K562 (cell line): ENCODE measurements around the gene KIF6. TPM values are rescaled to one million over a fixed set of nuclear protein-coding genes. Genes with fewer than 3 reads are reported as not detected.

Experiments
- BCL6 ChIP-seq: fragments of 250-450 bp; sonication (Bioruptor Pico); IDR thresholded peaks from 2 replicates; pipeline ENCODE4 v1.4.0; 2020
- CREM ChIP-seq: IDR thresholded peaks from 2 replicates; pipeline ENCODE4 v1.6.1; 2014; ENCODE audit warnings: antibody characterized with exemption, low read depth
- FOS ChIP-seq: IDR thresholded peaks from 3 replicates; pipeline ENCODE4 v1.6.1; 2011; ENCODE audit not compliant: insufficient read length; ENCODE audit errors: extremely low read depth
- HDAC2 ChIP-seq: fragments of 450-650 bp; IDR thresholded peaks from 2 replicates; pipeline ENCODE4 v1.6.1; 2016; ENCODE audit warnings: mild to moderate bottlenecking
- HLTF ChIP-seq: fragments of 450-650 bp; IDR thresholded peaks from 2 replicates; pipeline ENCODE4 v1.6.1; 2016
- KHSRP ChIP-seq: fragments of 450-650 bp; IDR thresholded peaks from 2 replicates; pipeline ENCODE4 v1.6.1; 2017
- LCOR ChIP-seq: sonication (generic); formaldehyde crosslinking; IDR thresholded peaks from 2 replicates; pipeline ENCODE4 v1.8.0; 2022; ENCODE audit warnings: mild to moderate bottlenecking, missing genetic modification reagents
- MTA2 ChIP-seq: fragments of 450-650 bp; IDR thresholded peaks from 2 replicates; pipeline ENCODE4 v1.6.1; 2016; ENCODE audit warnings: low read depth
- MYBL2 ChIP-seq, 2 experiments: fragments of 450-650 bp in 1 of 2; sonication (generic) in 1 of 2; formaldehyde crosslinking in 1 of 2; IDR thresholded peaks; 2 replicates each; pipeline versions ENCODE4 v1.6.1 to v1.8.1; 2017 to 2022; ENCODE audit warnings: borderline replicate concordance in 1 of 2, inconsistent platforms in 1 of 2, low read depth in 1 of 2, mild to moderate bottlenecking in 1 of 2, missing genetic modification reagents in 1 of 2, moderate library complexity in 1 of 2
- NFRKB ChIP-seq: fragments of 450-650 bp; IDR thresholded peaks from 2 replicates; pipeline ENCODE4 v1.6.1; 2016; ENCODE audit warnings: low read depth
- NR3C1 ChIP-seq: sonication (generic); formaldehyde crosslinking; IDR thresholded peaks from 2 replicates; pipeline ENCODE4 v1.8.1; 2022; ENCODE audit warnings: missing genetic modification reagents
- PPARD ChIP-seq: fragments of 250-450 bp; sonication (Bioruptor Pico); IDR thresholded peaks from 2 replicates; pipeline ENCODE4 v1.8.0; 2022; ENCODE audit warnings: inconsistent platforms, mild to moderate bottlenecking, moderate library complexity
- RAD21 ChIP-seq, 2 experiments: fragments of 250-450 bp in 1 of 2; fragments of 450-650 bp in 1 of 2; sonication (Bioruptor Pico) in 1 of 2; formaldehyde crosslinking in 1 of 2; IDR thresholded peaks in 1 of 2; conservative IDR thresholded peaks in 1 of 2; 2 replicates each; pipeline versions ENCODE4 v1.4.0 to v1.8.0; 2020 to 2022; ENCODE audit warnings: mild to moderate bottlenecking in 2 of 2, moderate library complexity in 1 of 2
- RBM14 ChIP-seq: fragments of 200-400 bp; formaldehyde crosslinking; IDR thresholded peaks from 2 replicates; pipeline ENCODE4 v1.6.1; 2018; ENCODE audit warnings: low read depth, mild to moderate bottlenecking, low read length, moderate library complexity, borderline replicate concordance; ENCODE audit not compliant: insufficient read depth
- RNF2 ChIP-seq: sonication (generic); IDR thresholded peaks from 2 replicates; pipeline ENCODE4 v1.6.1; 2016
- SMC3 ChIP-seq: conservative IDR thresholded peaks from 2 replicates; pipeline ENCODE4 v1.6.1; 2011; ENCODE audit warnings: low read depth, low read length, improper control_type of control experiment; ENCODE audit not compliant: insufficient read depth
- SREBF1 ChIP-seq: fragments of 150-350 bp; IDR thresholded peaks from 2 replicates; pipeline ENCODE4 v1.6.1; 2014; ENCODE audit warnings: antibody characterized with exemption, low read depth, low read length, borderline replicate concordance
- STAG1 ChIP-seq: sonication (generic); formaldehyde crosslinking; IDR thresholded peaks from 2 replicates; pipeline ENCODE4 v1.5.0; 2020; ENCODE audit warnings: missing genetic modification reagents, borderline replicate concordance
- TCF3 ChIP-seq: sonication (generic); formaldehyde crosslinking; IDR thresholded peaks from 2 replicates; pipeline ENCODE4 v1.4.0; 2020; ENCODE audit warnings: mild to moderate bottlenecking, missing genetic modification reagents
- TCF7 ChIP-seq: sonication (generic); IDR thresholded peaks from 2 replicates; pipeline ENCODE4 v1.6.1; 2016; ENCODE audit warnings: antibody characterized with exemption, borderline replicate concordance
- YY1 ChIP-seq, 3 experiments: IDR thresholded peaks; 2 replicates each; pipeline ENCODE4 v1.6.1; 2011; ENCODE audit warnings: low read length in 2 of 3, mild to moderate bottlenecking in 2 of 3, moderate library complexity in 2 of 3, borderline replicate concordance in 1 of 3, control low read depth in 1 of 3, low read depth in 1 of 3; ENCODE audit not compliant: insufficient read depth in 3 of 3, insufficient replicate concordance in 2 of 3, control insufficient read depth in 1 of 3, insufficient read length in 1 of 3; ENCODE audit errors: extremely low read depth in 1 of 3
- ZC3H4 ChIP-seq: sonication (generic); formaldehyde crosslinking; IDR thresholded peaks from 2 replicates; pipeline ENCODE4 v1.9.0; 2021; ENCODE audit warnings: missing genetic modification reagents, borderline replicate concordance
- ZNF407 ChIP-seq: fragments of 450-650 bp; IDR thresholded peaks from 2 replicates; pipeline ENCODE4 v1.6.1; 2016; ENCODE audit warnings: low read depth
- polyA plus RNA-seq, 8 experiments: library from polyadenylated mRNA; depleted of rRNA in 4 of 8; stranded (reverse) in 5 of 8; unstranded in 3 of 8; fragments of >200 nt; fragmentation: Nextera tagmentation in 2 of 8; fragmentation: Illumina TruSeq in 1 of 8; extraction: Ambion mirVana in 2 of 8; extraction: Trizol in 1 of 8; gene quantifications; 2 replicates each; pipeline versions ENCODE4 v1.2.1 to v1.2.3, GENCODE V29; 2011 to 2014; ENCODE audit warnings: inconsistent platforms in 1 of 8, missing spikeins in 1 of 8
- total RNA-seq, 7 experiments: library from RNA; depleted of rRNA in 6 of 7; stranded (reverse); fragments of >200 nt in 6 of 7; fragmentation: Illumina TruSeq in 2 of 7; extraction: Trizol in 2 of 7; gene quantifications; 2 replicates each; pipeline versions ENCODE4 v1.2.1 to v1.2.3, GENCODE V29; 2011 to 2021; ENCODE audit warnings: low replicate concordance in 1 of 7

The KIF6 gene
- total and polyA plus RNA-seq, 9 of the 15 experiments (the other 6 are each of a cell fraction or from before 2014, with no cell fraction given) = not detected

- TF ChIP-seq ZNF407 (no peak), CREM (peak; percentile 56), NR3C1 (CRISPR knock-in tag) (no peak), HLTF (no peak), TCF3 (CRISPR knock-in tag) (no peak), SREBF1 (no peak), YY1 (IDR thresholded peaks at IDR 0.05; ENCODE audit: borderline replicate concordance in 1 of 3, control insufficient read depth in 1 of 3, extremely low read depth in 1 of 3, insufficient read depth in 3 of 3, insufficient read length in 1 of 3, insufficient replicate concordance in 2 of 3, low read depth in 1 of 3, low read length in 2 of 3) (no peak), KHSRP (no peak), RNF2 (no peak), PPARD (CRISPR knock-in tag) (no peak), MTA2 (no peak), HDAC2 (no peak), RBM14 (no peak), SMC3 (peak; percentile 98), RAD21 (CRISPR knock-in tag; conservative IDR thresholded peaks at IDR 0.05 in 1 of 2, IDR thresholded peaks at IDR 0.05 in 1 of 2) (peak; percentile 96 to 98), TCF7 (no peak), FOS (no peak), NFRKB (no peak), ZC3H4 (CRISPR knock-in tag) (no peak), BCL6 (CRISPR knock-in tag) (no peak), MYBL2 (IDR thresholded peaks at IDR 0.05; ENCODE audit: low read depth) (no peak), MYBL2 (CRISPR knock-in tag; IDR thresholded peaks at IDR 0.05; ENCODE audit: borderline replicate concordance) (no peak), STAG1 (CRISPR knock-in tag) (peak; percentile 99), LCOR (no peak)
These were observed 415.2 kb downstream of the KIF6 start (continued) for GRCh38 chr6:39309942-39310531.
